ENCODE measurements around the gene NEDD4L.

GRCh38 chr18:58168993-58169392 is 125.0 kb downstream of the NEDD4L start:
- TF ChIP-seq CTBP1 (IDR thresholded peaks at IDR 0.05; ENCODE audit: borderline replicate concordance): no peak
- TF ChIP-seq SP1 (IDR thresholded peaks at IDR 0.05): no peak
- TF ChIP-seq BHLHE40 (IDR thresholded peaks at IDR 0.05; ENCODE audit: borderline replicate concordance): no peak
- no peak for TF ChIP-seq FOXA1 (IDR thresholded peaks at IDR 0.05)
- no peak for TF ChIP-seq SUZ12 (IDR thresholded peaks at IDR 0.05)
- TF ChIP-seq L3MBTL2 (conservative IDR thresholded peaks at IDR 0.05): no peak
- no peak for TF ChIP-seq ELF4 (IDR thresholded peaks at IDR 0.05)
- no peak for TF ChIP-seq HDGF (IDR thresholded peaks at IDR 0.05; ENCODE audit: borderline replicate concordance)
- no peak for TF ChIP-seq ARNT (IDR thresholded peaks at IDR 0.05)
- no peak for TF ChIP-seq TARDBP (IDR thresholded peaks at IDR 0.05)
- TF ChIP-seq NFRKB (IDR thresholded peaks at IDR 0.05): no peak
